ENCODE results near the gene KIFC1.

DNA sequence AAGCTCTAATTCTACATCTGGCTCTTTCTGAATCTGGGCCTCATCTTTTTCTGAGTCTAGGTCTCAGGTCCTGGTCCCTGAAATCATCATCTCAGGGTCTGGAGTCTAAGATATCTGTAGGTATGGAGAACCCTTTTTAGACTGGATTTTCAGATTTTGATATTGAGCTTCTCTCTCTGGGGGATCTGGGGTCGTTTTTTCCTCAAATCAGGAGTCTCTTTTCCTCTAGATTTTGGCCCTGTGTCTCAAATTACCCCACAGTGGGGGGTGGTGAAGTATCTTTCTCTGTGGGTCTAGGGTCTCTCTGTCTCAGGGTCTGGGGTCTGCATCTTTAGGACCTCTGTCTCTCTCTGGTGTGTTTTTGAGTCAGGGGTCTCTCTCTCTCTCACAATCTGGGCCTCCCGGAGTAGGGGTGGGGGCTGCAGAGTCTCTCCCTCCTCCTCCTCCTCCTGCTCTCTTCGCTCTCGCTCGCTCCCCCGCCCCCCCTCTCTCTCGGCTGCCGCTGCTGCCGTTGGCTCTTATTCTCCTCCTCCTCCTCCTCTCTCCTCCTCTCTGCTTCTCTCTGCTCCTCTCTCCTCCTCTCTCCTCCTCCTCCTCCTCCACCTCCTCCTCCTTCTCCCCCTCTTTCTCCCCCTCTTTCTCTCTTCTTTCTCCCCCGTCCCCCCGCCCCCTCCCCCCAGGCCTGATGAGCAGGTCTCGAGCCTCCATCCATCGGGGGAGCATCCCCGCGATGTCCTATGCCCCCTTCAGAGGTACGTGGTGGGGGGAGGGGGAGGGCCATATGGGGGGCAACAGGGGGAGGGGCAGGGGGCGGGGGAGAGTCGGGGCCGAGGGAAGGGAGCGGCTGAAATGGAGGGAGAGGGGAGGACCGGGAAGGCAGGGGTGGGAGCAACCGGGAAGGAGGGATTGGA, 28.2 kb downstream of the KIFC1 start, which contains the start of gene SYNGAP1:
- TF ChIP-seq, protein P1, sequence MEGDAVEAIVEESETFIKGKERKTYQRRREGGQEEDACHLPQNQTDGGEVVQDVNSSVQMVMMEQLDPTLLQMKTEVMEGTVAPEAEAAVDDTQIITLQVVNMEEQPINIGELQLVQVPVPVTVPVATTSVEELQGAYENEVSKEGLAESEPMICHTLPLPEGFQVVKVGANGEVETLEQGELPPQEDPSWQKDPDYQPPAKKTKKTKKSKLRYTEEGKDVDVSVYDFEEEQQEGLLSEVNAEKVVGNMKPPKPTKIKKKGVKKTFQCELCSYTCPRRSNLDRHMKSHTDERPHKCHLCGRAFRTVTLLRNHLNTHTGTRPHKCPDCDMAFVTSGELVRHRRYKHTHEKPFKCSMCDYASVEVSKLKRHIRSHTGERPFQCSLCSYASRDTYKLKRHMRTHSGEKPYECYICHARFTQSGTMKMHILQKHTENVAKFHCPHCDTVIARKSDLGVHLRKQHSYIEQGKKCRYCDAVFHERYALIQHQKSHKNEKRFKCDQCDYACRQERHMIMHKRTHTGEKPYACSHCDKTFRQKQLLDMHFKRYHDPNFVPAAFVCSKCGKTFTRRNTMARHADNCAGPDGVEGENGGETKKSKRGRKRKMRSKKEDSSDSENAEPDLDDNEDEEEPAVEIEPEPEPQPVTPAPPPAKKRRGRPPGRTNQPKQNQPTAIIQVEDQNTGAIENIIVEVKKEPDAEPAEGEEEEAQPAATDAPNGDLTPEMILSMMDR (conservative IDR thresholded peaks at IDR 0.05) = no peak
- TF ChIP-seq ZFX (IDR thresholded peaks at IDR 0.05) = no peak
